DOHH2 (cell line): ENCODE measurements around the gene A2M.
A peak's percentile ranks its signal among the peaks of the same experiment; 100 is the strongest.

Experiments used
- H3F3A ChIP-seq: fragments of 200-600 bp; sonication (generic), shearing (Covaris generic); 2 replicates; pipeline ENCODE4 v1.6.0; 2016; ENCODE audit warnings: antibody characterized with exemption, mild to moderate bottlenecking; ENCODE audit not compliant: control insufficient read depth, insufficient read depth
- H3K27ac ChIP-seq: fragments of 200-600 bp; sonication (generic); 2 replicates; pipeline ENCODE4 v1.5.1; 2014; ENCODE audit warnings: low read depth, mild to moderate bottlenecking, low read length, moderate library complexity
- H3K27me3 ChIP-seq: fragments of 200-600 bp; sonication (generic); 2 replicates; pipeline ENCODE4 v1.6.1; 2014; ENCODE audit warnings: mild to moderate bottlenecking, low read length, mixed read lengths; ENCODE audit not compliant: control insufficient read depth
- H3K36me3 ChIP-seq: fragments of 200-600 bp; sonication (generic); 2 replicates; pipeline ENCODE4 v1.6.1; 2014; ENCODE audit warnings: mild to moderate bottlenecking, low read length, moderate library complexity, mixed read lengths; ENCODE audit not compliant: control insufficient read depth
- H3K4me1 ChIP-seq: fragments of 200-600 bp; sonication (generic); 2 replicates; pipeline ENCODE4 v1.6.1; 2014; ENCODE audit warnings: mild to moderate bottlenecking, low read length, mixed read lengths; ENCODE audit not compliant: control insufficient read depth
- H3K4me2 ChIP-seq: fragments of 200-600 bp; sonication (generic); 2 replicates; pipeline ENCODE4 v1.6.0; 2014; ENCODE audit warnings: mild to moderate bottlenecking, low read length, moderate library complexity
- H3K4me3 ChIP-seq: fragments of 200-600 bp; sonication (generic); 2 replicates; pipeline ENCODE4 v1.5.1; 2014; ENCODE audit warnings: mild to moderate bottlenecking, low read length, mixed read lengths
- H3K79me2 ChIP-seq: fragments of 200-600 bp; sonication (generic); 2 replicates; pipeline ENCODE4 v1.6.1; 2014; ENCODE audit warnings: mild to moderate bottlenecking, low read length, mixed read lengths; ENCODE audit not compliant: control insufficient read depth
- H3K9me2 ChIP-seq: fragments of 200-600 bp; sonication (generic); replicated peaks from 2 replicates; pipeline ENCODE4 v1.6.1; 2014; ENCODE audit warnings: mild to moderate bottlenecking, low read length, mixed read lengths; ENCODE audit not compliant: control insufficient read depth
- H3K9me3 ChIP-seq: fragments of 200-600 bp; sonication (generic); 2 replicates; pipeline ENCODE4 v1.6.1; 2014; ENCODE audit warnings: antibody characterized with exemption, low read length, mixed read lengths; ENCODE audit not compliant: control insufficient read depth, insufficient read depth
- H4K20me1 ChIP-seq: fragments of 200-600 bp; sonication (generic); 2 replicates; pipeline ENCODE4 v1.6.0; 2014; ENCODE audit warnings: low read depth, mild to moderate bottlenecking, antibody characterized with exemption, low read length, moderate library complexity; ENCODE audit not compliant: control insufficient read depth, insufficient read depth
- EZH2phosphoT487 ChIP-seq: fragments of 200-600 bp; sonication (generic); IDR thresholded peaks from 2 replicates; pipeline ENCODE4 v1.6.1; 2017; ENCODE audit warnings: borderline replicate concordance, mild to moderate bottlenecking, antibody characterized with exemption, low read length, moderate library complexity, mixed read lengths
- TF ChIP-seq, protein P1 (sequence below): fragments of 200-600 bp; sonication (generic); IDR thresholded peaks from one replicate; pipeline ENCODE4 v1.5.1; 2014; ENCODE audit warnings: antibody characterized with exemption, mild to moderate bottlenecking, low read depth, low read length; ENCODE audit not compliant: poor library complexity, severe bottlenecking

A2M gene

DNA sequence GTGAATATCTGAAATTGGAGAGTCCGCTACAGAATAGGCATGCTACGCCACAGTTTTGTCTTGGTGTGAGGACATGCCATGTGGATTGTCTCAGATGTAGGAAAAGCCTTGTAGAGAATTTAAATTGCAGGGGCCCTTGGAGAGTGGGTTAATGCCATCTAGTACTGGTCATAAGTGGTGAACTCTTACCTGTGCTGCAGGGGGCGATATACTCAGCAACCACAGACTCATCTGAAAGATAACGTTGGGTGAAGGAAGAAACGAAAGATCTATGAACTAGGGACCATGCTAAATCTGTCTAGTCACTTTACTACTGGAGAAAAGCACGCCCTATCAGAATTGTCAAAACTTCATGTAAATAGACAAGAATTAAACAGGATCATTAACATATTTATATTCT is 33.7 kb upstream of the A2M start:
- Histone ChIP-seq H3K9me3 (no peaks in the 10 kb centered on the region), H3K4me2 (no peak overlapping the region), H3K9me2 (no peaks in the 10 kb centered on the region), H3K4me3 (no peak overlapping the region), H3K27me3 (peaks cover 3% of the 10 kb centered on the region; the same call in 1 of the 2 replicates), H4K20me1 (no peaks in the 10 kb centered on the region), H3K4me1 (no peaks in the 10 kb centered on the region), H3K79me2 (no peaks in the 10 kb centered on the region), H3K36me3 (no peaks in the 10 kb centered on the region), H3F3A (no peaks in the 10 kb centered on the region), H3K27ac (no peak overlapping the region)
- TF ChIP-seq, protein P1, sequence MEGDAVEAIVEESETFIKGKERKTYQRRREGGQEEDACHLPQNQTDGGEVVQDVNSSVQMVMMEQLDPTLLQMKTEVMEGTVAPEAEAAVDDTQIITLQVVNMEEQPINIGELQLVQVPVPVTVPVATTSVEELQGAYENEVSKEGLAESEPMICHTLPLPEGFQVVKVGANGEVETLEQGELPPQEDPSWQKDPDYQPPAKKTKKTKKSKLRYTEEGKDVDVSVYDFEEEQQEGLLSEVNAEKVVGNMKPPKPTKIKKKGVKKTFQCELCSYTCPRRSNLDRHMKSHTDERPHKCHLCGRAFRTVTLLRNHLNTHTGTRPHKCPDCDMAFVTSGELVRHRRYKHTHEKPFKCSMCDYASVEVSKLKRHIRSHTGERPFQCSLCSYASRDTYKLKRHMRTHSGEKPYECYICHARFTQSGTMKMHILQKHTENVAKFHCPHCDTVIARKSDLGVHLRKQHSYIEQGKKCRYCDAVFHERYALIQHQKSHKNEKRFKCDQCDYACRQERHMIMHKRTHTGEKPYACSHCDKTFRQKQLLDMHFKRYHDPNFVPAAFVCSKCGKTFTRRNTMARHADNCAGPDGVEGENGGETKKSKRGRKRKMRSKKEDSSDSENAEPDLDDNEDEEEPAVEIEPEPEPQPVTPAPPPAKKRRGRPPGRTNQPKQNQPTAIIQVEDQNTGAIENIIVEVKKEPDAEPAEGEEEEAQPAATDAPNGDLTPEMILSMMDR, result peak; percentile 44
- no peak for TF ChIP-seq EZH2phosphoT487

DNA sequence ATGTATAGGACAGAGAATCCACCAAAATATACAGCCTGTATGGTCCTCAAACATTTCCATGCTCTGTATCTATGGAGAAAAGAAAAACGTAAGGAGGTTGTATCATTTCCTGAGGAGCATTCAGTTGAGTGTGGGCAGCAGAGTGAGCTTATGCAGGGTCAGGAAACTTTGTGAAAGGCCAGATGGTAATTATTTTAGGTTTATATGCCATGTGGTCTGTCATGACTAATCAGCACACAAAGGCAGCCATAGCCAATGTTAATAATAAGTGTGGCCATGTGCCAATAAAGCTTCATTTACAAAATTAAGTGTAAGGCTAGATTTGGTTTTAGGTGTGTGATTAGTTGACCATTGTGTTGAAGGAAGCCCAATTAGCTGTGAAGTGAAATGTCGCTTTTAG is 33.2 kb upstream of the A2M start:
- H3K36me3 ChIP-seq, result no peaks in the 10 kb centered on the region
- H3K9me3 ChIP-seq, result no peaks in the 10 kb centered on the region
- no peak overlapping the region for H3K4me2 ChIP-seq
- TF ChIP-seq, protein P1, result no peak
- no peak for TF ChIP-seq EZH2phosphoT487
- no peak overlapping the region for H3K4me3 ChIP-seq
- no peak overlapping the region for H3K27ac ChIP-seq
- no peaks in the 10 kb centered on the region for H3K4me1 ChIP-seq
- H3F3A ChIP-seq, result no peaks in the 10 kb centered on the region
- H3K79me2 ChIP-seq, result no peaks in the 10 kb centered on the region
- no peaks in the 10 kb centered on the region for H3K9me2 ChIP-seq
- H3K27me3 ChIP-seq, result peaks cover 3% of the 10 kb centered on the region; the same call in 1 of the 2 replicates
- H4K20me1 ChIP-seq, result no peaks in the 10 kb centered on the region

DNA sequence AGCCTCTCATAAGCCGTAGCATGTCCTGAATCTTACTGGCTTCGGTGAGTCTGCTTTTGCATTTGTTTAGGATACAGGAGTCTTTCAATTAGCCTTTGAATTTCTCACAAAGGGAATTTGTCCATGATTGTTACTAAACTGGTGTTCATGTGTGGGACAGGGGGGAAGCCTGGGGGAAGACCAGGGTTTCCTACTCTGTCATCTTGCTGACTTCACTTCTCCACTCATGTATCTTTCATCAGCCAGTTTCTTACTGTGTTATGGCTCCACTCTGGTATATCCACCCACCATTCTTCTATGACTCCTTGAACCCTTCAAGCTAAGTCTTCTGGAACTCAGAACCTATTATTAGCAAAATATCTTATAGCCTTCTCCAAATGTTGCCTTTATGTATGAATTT is 31.7 kb upstream of the A2M start:
- Histone ChIP-seq H3F3A (no peaks in the 10 kb centered on the region), H3K79me2 (no peaks in the 10 kb centered on the region), H3K9me3 (no peaks in the 10 kb centered on the region), H4K20me1 (no peaks in the 10 kb centered on the region), H3K4me2 (no peak overlapping the region), H3K36me3 (no peaks in the 10 kb centered on the region), H3K27ac (no peak overlapping the region), H3K4me3 (no peak overlapping the region), H3K27me3 (peaks cover 3% of the 10 kb centered on the region; the same call in 1 of the 2 replicates), H3K9me2 (no peaks in the 10 kb centered on the region), H3K4me1 (no peaks in the 10 kb centered on the region)
- TF ChIP-seq, protein P1, result no peak
- no peak for TF ChIP-seq EZH2phosphoT487

GRCh38 chr12:9144730-9145106 is 29.0 kb upstream of the A2M start:
- Histone ChIP-seq H3F3A (no peaks in the 10 kb centered on the region), H3K4me3 (no peak overlapping the region), H3K4me1 (no peaks in the 10 kb centered on the region)

More at GRCh38 chr12:9144730-9145106, 29.0 kb upstream of the A2M start:
- no peaks in the 10 kb centered on the region for H3K27me3 ChIP-seq
- H3K36me3 ChIP-seq, result no peaks in the 10 kb centered on the region
- no peaks in the 10 kb centered on the region for H4K20me1 ChIP-seq
- no peak overlapping the region for H3K4me2 ChIP-seq
- H3K79me2 ChIP-seq, result no peaks in the 10 kb centered on the region
- TF ChIP-seq, protein P1, result no peak
- no peak for TF ChIP-seq EZH2phosphoT487
- H3K9me2 ChIP-seq, result no peaks in the 10 kb centered on the region
- no peak overlapping the region for H3K27ac ChIP-seq
- H3K9me3 ChIP-seq, result no peaks in the 10 kb centered on the region
